Fibroblast of skin of left biceps (primary cell): ENCODE data around the gene ZNF214.
"Not testable (repeated sequence)": the region's sequence is repeated elsewhere in the genome, so short reads cannot be mapped to it uniquely, and the experiment has no call there.

Experiments
- DNase-seq, 2 experiments: peaks; one replicate each; pipeline ENCODE4 v3.0.0-alpha.2; 2013; ENCODE audit warnings: low read depth in 2 of 2

Gene ZNF214

DNA sequence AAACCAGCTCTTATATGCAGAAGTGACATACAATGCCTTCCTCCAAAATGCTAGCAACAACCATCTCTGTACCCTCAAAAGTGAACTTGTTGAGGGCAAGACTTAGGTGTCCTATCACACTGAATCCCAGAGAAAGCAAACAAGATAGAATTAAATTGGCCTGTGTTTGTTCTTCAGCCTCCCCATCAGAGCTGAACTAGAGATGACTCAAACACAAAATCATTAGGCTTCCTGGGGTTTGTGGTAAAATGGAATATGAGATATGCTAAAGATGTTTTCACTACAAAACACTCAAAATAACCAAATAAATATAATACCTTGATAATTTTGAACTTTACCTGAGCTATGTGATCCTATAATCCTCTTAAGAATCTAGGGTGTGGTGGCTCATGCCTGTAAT, 31.6 kb downstream of the ZNF214 start:
- DNase-seq, result no peak

DNA sequence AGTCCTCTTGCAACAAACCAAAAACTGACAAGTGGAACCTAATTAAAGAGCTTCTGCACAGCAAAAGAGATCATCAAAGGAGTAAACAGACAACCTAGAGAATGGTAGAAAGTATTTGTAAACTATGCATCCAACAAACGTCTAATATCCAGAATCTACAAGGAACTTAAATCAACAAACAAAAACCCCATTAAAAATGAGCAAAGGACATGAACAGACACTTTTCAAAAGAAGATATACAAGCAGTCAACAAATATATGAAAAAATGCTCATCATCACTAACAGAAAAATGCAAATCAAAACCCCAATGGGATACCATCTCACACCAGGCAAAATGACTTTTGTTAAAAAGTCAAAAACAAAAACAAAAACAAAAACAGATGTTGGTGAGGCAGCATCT, 33.7 kb downstream of the ZNF214 start:
- DNase-seq, result no peak

DNA sequence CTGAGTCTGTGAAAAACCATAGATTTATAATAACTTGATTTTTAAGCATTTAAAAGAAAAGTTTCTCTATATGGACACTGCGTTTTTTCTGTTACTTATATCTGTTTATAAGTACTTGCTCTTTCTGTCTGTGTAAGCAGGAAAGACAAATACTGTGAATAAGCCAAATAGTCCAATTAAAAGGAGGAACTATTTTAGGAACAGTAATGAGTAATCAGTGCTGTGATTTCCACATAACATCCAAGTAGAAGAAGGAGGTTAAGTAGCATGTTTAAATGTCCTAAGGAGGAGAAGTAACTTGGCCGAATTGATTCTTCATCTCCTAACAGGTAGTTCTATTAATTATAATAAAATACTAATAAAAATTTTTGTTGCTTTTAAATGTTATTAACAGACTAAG, 40.8 kb downstream of the ZNF214 start:
- no peak for DNase-seq

DNA sequence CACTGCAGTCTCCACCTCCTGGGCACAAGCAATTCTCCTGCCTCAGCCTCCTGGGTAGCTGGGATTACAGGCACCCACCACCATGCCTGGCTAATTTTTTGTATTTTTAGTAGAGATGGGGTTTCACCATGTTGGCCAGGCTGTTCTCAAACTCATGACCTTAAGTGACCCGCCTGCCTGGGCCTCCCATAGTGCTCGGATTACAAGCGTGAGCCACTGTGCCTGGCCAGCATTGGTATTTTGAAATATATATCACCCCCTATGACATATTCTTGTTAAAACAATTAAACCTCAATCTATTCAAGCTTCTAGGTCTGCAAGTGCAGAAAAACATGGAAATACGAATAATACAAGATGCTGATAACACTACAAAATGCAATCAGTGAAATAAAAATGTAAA, 50.3 kb downstream of the ZNF214 start:
- DNase-seq, result not testable (repeated sequence)

DNA sequence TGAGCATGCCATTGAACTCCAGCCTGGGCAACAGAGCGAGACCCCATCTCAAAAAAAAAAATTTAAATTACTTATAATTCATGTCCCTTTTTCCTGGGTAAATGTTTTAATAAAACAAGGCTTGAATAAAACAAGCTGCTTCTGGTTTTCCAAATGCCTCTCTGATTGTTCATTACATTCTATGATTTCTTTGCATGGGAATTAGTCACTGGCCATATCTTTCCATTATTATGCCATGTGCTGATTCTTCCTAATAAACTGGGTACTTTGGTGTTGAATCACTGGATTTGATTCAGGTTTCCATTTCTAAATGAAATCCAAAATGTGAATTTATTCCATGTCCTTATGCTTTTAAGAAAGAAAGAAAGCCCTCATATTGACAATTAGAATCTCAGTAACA, 51.3 kb downstream of the ZNF214 start:
- no peak for DNase-seq

DNA sequence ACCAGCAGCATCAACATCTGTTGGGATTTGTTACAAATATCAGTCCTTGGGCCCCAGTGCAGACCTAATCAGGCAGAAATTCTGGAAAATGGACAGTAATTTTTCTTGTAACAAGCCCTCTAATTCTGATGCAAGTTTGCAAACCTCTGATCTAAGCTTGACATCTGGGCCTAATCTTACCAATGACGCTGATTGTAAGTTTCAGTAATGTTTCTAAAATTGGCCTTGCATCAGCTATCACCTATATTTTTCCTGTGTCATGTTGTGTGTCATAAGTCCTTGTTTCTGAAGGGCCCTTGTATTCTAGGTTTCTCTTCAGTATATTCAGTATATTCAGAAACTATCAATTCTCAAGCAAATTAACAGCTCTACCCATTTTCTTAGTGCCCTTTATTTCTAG, 57.5 kb downstream of the ZNF214 start:
- DNase-seq, result peak in 1 of 2 experiments; percentile 2

DNA sequence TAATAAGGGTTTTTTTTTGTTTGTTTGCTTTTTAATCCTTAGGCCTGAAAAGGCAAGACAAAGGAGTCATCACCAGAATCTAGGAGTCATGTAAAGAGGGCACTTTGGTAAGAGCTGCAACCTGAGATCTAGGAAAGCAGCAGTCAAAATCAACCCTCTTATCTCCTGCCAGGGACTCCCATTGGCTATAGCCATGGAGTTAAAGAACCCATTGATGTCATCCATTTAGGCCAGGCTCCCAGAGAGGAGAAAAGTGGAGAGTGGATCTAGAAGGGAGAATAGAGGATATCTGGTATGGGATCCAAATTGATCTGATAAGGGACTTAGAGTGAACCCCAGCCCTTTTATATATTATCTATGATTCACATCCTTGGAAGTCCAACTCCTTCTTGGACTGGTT, 58.0 kb downstream of the ZNF214 start:
- no peak for DNase-seq

DNA sequence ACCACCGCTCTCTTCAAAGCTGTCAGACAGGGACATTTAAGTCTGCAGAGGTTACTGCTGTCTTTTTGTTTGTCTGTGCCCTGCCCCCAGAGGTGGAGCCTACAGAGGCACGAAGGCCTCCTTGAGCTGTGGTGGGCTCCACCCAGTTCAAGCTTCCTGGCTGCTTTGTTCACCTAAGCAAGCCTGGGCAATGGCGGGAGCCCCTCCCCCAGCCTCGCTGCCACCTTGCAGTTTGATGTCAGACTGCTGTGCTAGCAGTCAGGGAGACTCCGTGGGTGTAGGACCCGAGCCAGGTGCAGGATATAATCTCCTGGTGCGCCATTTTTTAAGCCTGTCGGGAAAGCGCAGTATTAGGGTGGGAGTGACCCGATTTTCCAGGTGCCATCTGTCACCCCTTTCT, 65.9 kb downstream of the ZNF214 start:
- not testable (repeated sequence) for DNase-seq
